GM10248 (cell line): ENCODE results near the gene SNRPE.

ENCODE experiments used
- CTCF ChIA-PET: fragments of 300-600 bp; sonication (Branson Sonifier 250); formaldehyde crosslinking; extraction: SDS; loops from one replicate; lab custom pipeline; 2021; ENCODE audit warnings: antibody characterized with exemption; lab: Yijun Ruan, JAX
- POLR2A ChIA-PET: fragments of 350-650 bp; sonication (Branson Sonifier 250); formaldehyde crosslinking; extraction: SDS; loops from one replicate; lab custom pipeline; 2020; ENCODE audit warnings: antibody characterized with exemption; lab: Yijun Ruan, JAX
- DNase-seq: peaks from one replicate; pipeline ENCODE4 v3.0.0; 2012; ENCODE audit errors: extremely low spot score
- CTCF ChIP-seq: IDR thresholded peaks from 2 replicates; pipeline ENCODE4 v1.5.1; 2012; ENCODE audit warnings: mild to moderate bottlenecking, low read depth; ENCODE audit errors: extremely low read depth, missing control alignments, control extremely low read depth

Gene SNRPE

GRCh38 chr1:203899353-203899716, 37.9 kb downstream of the SNRPE start:
- ChIA-PET POLR2A (no interaction called here), CTCF (interaction anchor here (0.7 kb wide), 1 partner anchor 15 kb away, joined by 4 read pairs; no protein-coding TSS in a partner anchor)
- no peak for TF ChIP-seq CTCF
- DNase-seq, result no peak

GRCh38 chr1:203899869-203900714, 38.7 kb downstream of the SNRPE start:
- ChIA-PET CTCF (no interaction called here), POLR2A (no interaction called here)
- no peak for DNase-seq
- TF ChIP-seq CTCF, result no peak

GRCh38 chr1:203901581-203901980, 40.2 kb downstream of the SNRPE start:
- no peak for TF ChIP-seq CTCF
- POLR2A ChIA-PET, result no interaction called here
- no peak for DNase-seq
- CTCF ChIA-PET, result interaction anchor here (1.2 kb wide), 1 partner anchor 17 kb away, joined by 3 read pairs; no protein-coding TSS in a partner anchor

GRCh38 chr1:203905275-203905674, 43.9 kb downstream of the SNRPE start:
- ChIA-PET POLR2A (no interaction called here), CTCF (no interaction called here)
- DNase-seq, result no peak
- TF ChIP-seq CTCF, result no peak

- POLR2A ChIA-PET, result no interaction called here
- TF ChIP-seq CTCF, result no peak
- no peak for DNase-seq
- CTCF ChIA-PET, result no interaction called here
These were observed 45.5 kb downstream of the SNRPE start for GRCh38 chr1:203906932-203907331.

GRCh38 chr1:203907901-203908300, 46.5 kb downstream of the SNRPE start:
- ChIA-PET CTCF (interaction anchor here (1.5 kb wide), 1 partner anchor 27 kb away, joined by 3 read pairs; no protein-coding TSS in a partner anchor), POLR2A (no interaction called here)
- TF ChIP-seq CTCF, result no peak
- no peak for DNase-seq
